Liver (tissue), 3 donors: ENCODE results near the gene DSG2.

Source experiments
- CTCF ChIP-seq: fragments of 150-350 bp; IDR thresholded peaks from 2 replicates; pipeline ENCODE4 v1.5.1; 2017; ENCODE audit warnings: improper control_type of control experiment, low read depth, low read length; ENCODE audit not compliant: missing input control
- HNF4A ChIP-seq, 2 donors: conservative IDR thresholded peaks; 2 replicates each; pipeline ENCODE4 v1.6.1; 2016; ENCODE audit warnings: antibody characterized with exemption in 2 of 2, mild to moderate bottlenecking in 2 of 2
- HNF4G ChIP-seq: IDR thresholded peaks from 2 replicates; pipeline ENCODE4 v1.6.1; 2016; ENCODE audit warnings: antibody characterized with exemption
- MAX ChIP-seq: IDR thresholded peaks from 2 replicates; pipeline ENCODE4 v1.6.1; 2016; ENCODE audit warnings: antibody characterized with exemption
- RAD21 ChIP-seq, 2 donors: IDR thresholded peaks; 2 replicates each; pipeline ENCODE4 v1.6.1; 2016; ENCODE audit warnings: antibody characterized with exemption in 2 of 2, mild to moderate bottlenecking in 2 of 2
- REST ChIP-seq: IDR thresholded peaks from 2 replicates; pipeline ENCODE4 v1.6.1; 2016; ENCODE audit warnings: antibody characterized with exemption, mild to moderate bottlenecking
- TAF1 ChIP-seq: conservative IDR thresholded peaks from 2 replicates; pipeline ENCODE4 v1.6.1; 2016; ENCODE audit warnings: antibody characterized with exemption, mild to moderate bottlenecking
- YY1 ChIP-seq: IDR thresholded peaks from 2 replicates; pipeline ENCODE4 v1.6.1; 2016; ENCODE audit warnings: antibody characterized with exemption, mild to moderate bottlenecking
- donor health status: healthy.
- donor health status: healthy.

GRCh38 chr18:31500051-31500688 lies 2.2 kb downstream of the DSG2 start:
- no peak for TF ChIP-seq YY1
- no peak for TF ChIP-seq CTCF
- no peak for TF ChIP-seq RAD21 (IDR thresholded peaks at IDR 0.05)
- no peak for TF ChIP-seq REST
- TF ChIP-seq HNF4G: no peak
- TF ChIP-seq MAX: no peak
- TF ChIP-seq TAF1: no peak
- no peak for TF ChIP-seq HNF4A (conservative IDR thresholded peaks at IDR 0.05)
